ENCODE data around the gene PPM1K.

Gene PPM1K

DNA sequence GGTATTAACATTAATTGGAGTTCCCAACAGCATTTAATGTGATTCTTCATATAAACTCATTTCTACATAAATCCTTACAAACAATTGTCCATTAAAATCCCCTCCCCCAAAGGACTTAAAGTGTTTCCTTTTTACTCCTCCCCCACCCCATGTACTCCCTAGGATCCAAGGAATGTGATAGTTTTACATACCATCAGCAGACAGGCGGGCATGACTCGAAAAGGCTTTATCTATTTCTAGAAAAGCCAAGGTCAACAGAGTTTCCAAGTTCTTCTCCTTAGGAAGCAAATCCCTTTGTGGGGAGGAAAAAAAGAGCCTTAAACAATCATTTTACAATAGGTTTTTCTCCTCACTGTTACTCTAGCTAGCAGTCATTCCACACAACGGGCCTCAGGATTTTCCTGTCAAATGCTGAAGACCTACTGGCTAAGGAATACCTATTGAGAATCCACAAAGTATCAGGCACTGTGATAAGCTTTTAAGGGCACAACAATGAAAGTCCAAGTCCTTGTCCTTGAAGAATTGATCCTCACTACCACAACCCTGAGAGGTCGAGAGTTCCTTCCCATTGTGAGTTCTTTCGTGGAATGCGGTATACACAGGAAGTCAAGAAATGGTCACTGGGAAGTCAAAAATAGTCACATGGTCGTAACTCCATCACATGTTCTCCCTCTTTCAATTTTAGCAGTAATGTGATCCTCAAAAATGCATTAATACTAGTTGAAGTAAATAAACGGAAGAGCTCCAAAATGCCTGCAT is 7.2 kb downstream of the PPM1K start:
- DNase-seq: no peak

DNA sequence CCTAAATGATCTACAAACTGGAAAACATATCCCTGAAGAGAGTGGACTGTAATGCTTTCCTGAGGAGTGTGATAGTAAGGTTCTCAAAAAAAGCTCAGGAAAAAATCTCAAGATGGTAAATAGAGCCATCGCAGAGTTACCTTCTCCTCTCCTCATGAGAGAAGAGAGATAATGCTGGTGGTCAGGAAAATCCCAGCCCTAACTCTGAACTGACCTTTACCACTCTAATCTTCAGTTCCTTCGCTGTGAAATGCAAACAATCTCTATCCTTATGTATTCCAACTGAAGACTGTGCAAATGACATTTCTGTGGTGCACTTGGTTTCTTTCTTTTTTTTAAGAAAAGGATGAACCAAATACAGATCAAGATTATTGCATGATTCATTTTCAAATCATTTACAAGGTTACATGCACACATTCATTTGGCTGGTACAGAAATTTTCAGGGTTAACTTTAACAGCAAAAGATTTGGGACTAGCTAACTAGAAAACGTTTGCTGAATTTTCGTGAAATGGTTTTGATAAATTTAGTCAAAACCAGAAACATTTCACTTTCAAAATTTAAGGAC is 8.3 kb downstream of the PPM1K start:
- no peak for DNase-seq

GRCh38 chr4:88275516-88275915 is 8.8 kb downstream of the PPM1K start:
- no peak for DNase-seq

- DNase-seq: no peak
Measured at GRCh38 chr4:88268913-88269312, 15.4 kb downstream of the PPM1K start.

DNA sequence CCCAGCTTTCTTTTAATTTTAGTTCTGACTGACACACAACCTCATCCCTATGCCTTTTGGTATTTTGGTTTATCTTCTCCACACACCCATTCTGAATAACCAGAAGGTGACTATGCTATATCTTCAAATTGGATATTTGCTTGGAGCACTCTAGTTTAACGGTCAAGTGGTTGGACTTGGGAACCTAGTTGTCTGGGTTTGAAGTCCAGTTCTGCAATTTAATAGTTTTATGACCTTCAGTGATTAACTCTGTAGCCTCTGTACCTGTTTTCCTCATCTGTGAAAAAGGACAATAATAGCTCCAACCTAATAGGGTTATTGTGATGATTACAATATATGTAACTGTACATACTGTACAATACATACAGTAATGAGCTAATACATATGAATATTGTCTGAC is 20.0 kb downstream of the PPM1K start:
- DNase-seq: no peak

DNA sequence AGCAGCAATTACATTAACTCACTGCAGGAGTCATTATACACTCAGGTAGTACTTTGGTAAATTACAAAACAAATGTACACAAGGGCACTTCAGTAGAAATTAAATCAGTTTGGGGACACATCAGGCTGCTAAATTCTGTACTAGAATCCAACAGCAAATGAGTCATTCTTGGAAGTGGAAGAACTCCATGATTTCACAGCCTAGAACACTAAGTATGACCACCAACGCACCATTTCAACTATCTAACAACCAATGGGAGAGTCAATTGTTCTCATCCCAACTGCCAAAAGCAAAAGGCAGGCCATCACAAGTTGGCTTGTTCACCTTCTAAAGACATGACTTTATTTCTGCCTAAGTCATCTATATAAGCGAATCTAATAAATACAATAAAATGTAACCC is 26.6 kb downstream of the PPM1K start:
- no peak for DNase-seq

GRCh38 chr4:88255111-88255510 is 29.2 kb downstream of the PPM1K start:
- no peak for DNase-seq

GRCh38 chr4:88251924-88252323 is 32.4 kb downstream of the PPM1K start:
- DNase-seq: no peak

DNA sequence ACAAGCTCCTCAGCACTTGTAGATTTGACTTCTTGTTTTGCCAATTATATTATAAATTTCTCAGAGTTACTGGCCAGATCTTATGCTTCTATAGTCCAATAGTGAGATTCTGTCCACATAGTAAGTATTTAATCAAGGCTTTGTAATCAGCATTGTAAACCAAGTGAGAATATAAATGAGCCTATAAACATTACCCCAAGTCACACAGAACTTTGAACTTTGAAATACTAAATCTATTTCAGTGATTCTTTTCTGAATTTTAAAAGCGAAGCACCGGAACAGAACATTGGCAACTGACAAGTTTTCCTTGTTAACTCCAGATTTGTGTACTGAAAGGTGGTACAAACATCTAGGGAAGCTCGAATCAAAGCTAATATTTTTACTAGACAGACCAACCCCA is 37.2 kb downstream of the PPM1K start:
- DNase-seq: no peak

- no peak for DNase-seq
Measured at GRCh38 chr4:88246600-88246999, 37.8 kb downstream of the PPM1K start.

GRCh38 chr4:88244816-88245579 is 39.4 kb downstream of the PPM1K start:
- no peak for DNase-seq

- DNase-seq: no peak
Measured at GRCh38 chr4:88244056-88244455, 40.3 kb downstream of the PPM1K start.

DNA sequence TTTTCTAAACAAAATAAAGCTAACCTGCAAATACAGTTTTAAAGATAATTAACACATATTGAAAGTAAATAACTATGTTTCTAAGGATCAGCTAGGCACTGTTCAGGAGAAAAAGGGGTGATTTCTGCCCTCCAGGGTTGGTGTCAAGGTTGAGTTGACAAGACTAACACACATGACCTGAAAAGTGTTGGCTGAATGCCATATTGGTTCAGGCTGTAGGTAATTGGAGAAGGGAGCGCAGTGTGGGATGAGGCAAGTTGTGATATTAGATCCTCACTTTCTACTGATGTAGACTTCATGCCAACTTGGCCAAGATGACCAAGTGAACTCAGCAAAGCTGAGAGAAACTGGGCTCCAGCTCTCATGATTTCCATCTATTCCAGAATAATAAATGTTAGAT is 42.2 kb downstream of the PPM1K start:
- peak; percentile 64 for DNase-seq

DNA sequence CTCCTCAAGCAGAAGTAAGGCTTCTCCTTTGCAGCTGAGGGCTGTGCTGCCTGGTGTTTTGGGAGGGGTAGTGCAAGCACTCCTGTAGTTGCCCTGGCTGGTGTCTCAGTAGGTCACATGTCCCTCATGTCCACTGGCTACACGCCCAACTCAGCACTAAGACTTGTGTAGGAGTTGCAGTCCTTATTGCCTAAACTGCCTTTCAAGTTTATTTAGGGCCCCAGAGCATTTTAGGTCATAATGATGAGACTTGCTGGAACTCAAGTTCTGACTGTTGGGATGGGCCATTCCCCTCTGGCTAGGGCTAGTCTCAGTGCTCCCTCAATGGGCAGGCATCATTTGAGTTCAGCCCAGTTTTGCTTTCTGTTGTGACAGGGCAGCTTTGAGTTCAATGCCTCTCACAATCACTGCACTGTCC is 44.1 kb downstream of the PPM1K start:
- DNase-seq: no peak

DNA sequence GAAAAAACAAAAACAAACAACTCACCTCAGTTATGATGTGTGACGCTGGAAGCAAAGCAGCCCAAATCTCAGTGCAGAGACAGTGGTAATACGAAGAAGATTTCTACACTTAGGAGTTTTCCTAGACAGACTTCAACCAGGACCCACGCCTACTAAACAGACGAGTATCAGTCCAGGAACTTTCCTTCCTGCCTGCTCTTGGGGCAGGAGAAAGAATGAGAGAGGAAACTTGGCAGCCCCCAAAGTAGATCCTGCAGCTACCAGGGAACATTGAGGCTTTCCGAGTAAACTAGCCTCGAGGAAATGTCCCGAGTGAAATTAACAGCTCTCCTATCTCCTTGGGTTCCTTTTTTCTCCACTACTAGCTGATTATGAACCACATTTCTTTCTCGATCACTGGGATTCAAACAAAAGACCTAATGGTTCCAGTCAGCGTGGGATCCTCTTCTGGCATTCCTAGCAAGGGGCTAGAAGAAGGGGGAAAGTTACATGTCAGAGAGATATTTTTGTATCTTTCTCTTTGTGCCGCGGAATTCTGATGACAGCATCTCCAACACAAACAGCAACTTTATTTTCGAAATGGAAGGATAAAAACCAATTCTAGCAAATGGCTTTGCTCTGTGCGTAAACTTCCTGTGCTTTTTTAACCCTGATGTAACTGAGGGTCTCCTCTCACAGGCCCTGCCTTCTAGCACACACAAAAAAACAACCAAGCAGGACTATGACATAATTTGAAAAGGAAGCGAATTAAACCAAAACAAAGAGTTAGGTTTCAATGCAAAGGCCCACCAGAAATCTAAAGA is 53.2 kb downstream of the PPM1K start:
- no peak for DNase-seq

DNA sequence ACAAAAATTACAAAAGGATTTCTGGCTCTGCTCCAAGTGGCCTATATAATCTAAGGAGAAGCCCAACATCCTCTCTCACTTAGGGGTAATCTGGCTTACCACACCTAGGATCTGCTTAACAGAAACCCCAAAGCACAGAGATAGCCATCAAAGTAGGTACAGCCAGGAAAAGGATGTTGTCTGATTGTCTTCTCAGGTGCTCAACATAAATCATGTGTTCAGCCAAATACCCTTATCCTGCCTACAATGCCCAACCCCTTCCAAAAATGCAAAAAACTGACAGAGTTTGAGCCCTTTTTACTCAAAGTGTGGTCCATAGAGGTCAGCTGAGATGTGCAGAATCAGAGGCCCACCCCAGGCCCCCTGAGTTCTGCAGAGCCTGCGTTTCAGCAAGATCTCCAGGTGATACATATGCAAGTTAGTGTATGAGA is 53.9 kb downstream of the PPM1K start:
- DNase-seq: no peak

GRCh38 chr4:88227734-88228133 is 56.6 kb downstream of the PPM1K start:
- no peak for DNase-seq

- no peak for DNase-seq
Measured at GRCh38 chr4:88226143-88226542, 58.2 kb downstream of the PPM1K start.

- DNase-seq: no peak
Measured at GRCh38 chr4:88225232-88226105, 58.9 kb downstream of the PPM1K start.

DNA sequence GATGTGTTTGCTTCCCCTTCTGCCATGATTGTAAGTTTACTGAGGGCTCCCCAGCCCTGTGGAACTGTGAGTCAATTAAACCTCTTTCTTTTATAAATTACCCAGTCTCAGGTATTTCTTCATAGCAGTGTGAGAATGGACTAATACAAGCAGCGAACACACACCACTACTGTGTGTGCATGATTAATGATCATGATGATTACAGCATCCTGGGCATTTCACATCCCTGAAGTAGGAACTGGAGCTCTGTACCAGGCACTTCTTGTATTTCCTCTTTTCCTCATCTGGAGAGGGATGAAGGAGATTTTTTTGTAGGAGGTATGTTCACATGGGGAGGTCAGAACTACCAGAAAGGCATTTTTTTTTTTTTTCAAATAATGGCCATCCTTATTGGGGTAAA is 60.8 kb downstream of the PPM1K start:
- no peak for DNase-seq

GRCh38 chr4:88219099-88219498 is 65.3 kb downstream of the PPM1K start:
- peak; percentile 78 for DNase-seq

DNA sequence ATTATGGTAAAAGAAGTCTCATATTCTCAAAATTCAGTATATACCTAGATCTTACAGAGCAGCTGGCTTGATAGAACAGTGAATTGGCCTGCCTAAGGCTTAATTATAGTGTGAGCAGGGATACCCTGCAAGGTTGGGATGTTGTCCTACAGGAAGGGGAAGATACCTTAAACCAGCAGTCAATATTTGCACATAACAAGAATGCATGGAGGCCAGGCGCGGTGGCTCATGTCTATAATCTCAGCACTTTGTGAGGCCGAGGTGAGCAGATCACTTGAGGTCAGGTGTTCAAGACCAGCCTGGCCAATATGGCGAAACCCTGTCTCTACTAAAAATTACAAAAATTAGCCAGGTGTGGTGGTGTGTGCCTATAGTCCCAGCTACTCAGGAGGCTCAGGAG is 67.2 kb downstream of the PPM1K start:
- peak; percentile 10 for DNase-seq
